Right atrium auricular region (tissue), 2 donors: ENCODE data around the gene CACNA2D3. TPM values are rescaled to one million over a fixed set of nuclear protein-coding genes. Genes with fewer than 3 reads are reported as not detected.

Source experiments
- DNase-seq: peaks from one replicate; pipeline ENCODE4 v3.0.0-alpha.2; 2019; ENCODE audit warnings: low spot score
- H3K27ac ChIP-seq, 2 donors: fragments of 200-600 bp; sonication (generic); 1 replicate in 1 of 2; 2 replicates in 1 of 2; pipeline ENCODE4 v1.5.1; 2016 to 2019
- H3K27me3 ChIP-seq, 2 donors: fragments of 200-600 bp; sonication (generic); one replicate each; pipeline versions ENCODE4 v1.5.1 to v1.6.0; 2017 to 2019
- H3K36me3 ChIP-seq: fragments of 200-600 bp; sonication (generic); one replicate; pipeline ENCODE4 v1.5.1; 2016
- H3K4me1 ChIP-seq, 2 donors: fragments of 200-600 bp; sonication (generic); one replicate each; pipeline versions ENCODE4 v1.5.1 to v1.6.0; 2017 to 2019
- H3K4me3 ChIP-seq, 2 donors: fragments of 200-600 bp; sonication (generic); 1 replicate in 1 of 2; 2 replicates in 1 of 2; pipeline ENCODE4 v1.5.1; 2017 to 2019; ENCODE audit warnings: mild to moderate bottlenecking in 1 of 2, moderate library complexity in 1 of 2
- H3K9me3 ChIP-seq, 2 donors: fragments of 200-600 bp; sonication (generic); one replicate each; pipeline ENCODE4 v1.5.1; 2019
- total RNA-seq, 2 donors: library from RNA; depleted of rRNA; stranded (reverse); fragments of >200 nt; gene quantifications; one replicate each; pipeline ENCODE4 v1.1.0, GENCODE V29; 2016
- TF ChIP-seq, protein P1 (sequence below), 2 donors: fragments of 200-600 bp; sonication (generic); IDR thresholded peaks; one replicate each; pipeline ENCODE4 v1.5.1; 2019; ENCODE audit warnings: antibody characterized with exemption in 2 of 2

The CACNA2D3 gene
- total RNA-seq, 2 donors from 2014 or later, result 10.9 to 17.2 TPM

DNA sequence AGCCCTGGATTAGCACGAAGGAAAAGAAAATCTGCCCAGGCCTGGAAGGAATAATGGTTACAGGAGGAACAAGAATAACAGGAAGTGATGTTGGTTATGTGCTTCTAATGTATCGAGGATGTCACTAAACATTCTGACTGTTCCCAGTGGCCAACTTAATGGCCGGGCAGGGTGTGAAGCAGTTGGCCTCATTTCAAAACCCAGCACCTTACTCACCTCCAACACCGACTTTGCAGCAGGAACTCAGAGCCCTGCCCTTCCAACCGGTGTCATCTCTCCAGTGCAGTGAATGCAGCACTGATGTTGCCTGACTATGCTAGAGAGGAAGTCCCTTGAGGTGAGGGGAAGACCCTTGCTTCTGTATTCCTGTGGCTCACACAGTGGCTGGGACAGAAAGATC lies 967.9 kb downstream of the CACNA2D3 start:
- Histone ChIP-seq H3K9me3 (no peaks in the 10 kb centered on the region), H3K36me3 (no peaks in the 10 kb centered on the region), H3K27me3 (no peaks in the 10 kb centered on the region), H3K4me3 (no peak overlapping the region), H3K27ac (no peak overlapping the region), H3K4me1 (no peaks in the 10 kb centered on the region)
- no peak for DNase-seq
- TF ChIP-seq, protein P1, sequence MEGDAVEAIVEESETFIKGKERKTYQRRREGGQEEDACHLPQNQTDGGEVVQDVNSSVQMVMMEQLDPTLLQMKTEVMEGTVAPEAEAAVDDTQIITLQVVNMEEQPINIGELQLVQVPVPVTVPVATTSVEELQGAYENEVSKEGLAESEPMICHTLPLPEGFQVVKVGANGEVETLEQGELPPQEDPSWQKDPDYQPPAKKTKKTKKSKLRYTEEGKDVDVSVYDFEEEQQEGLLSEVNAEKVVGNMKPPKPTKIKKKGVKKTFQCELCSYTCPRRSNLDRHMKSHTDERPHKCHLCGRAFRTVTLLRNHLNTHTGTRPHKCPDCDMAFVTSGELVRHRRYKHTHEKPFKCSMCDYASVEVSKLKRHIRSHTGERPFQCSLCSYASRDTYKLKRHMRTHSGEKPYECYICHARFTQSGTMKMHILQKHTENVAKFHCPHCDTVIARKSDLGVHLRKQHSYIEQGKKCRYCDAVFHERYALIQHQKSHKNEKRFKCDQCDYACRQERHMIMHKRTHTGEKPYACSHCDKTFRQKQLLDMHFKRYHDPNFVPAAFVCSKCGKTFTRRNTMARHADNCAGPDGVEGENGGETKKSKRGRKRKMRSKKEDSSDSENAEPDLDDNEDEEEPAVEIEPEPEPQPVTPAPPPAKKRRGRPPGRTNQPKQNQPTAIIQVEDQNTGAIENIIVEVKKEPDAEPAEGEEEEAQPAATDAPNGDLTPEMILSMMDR (IDR thresholded peaks at IDR 0.05), result no peak

DNA sequence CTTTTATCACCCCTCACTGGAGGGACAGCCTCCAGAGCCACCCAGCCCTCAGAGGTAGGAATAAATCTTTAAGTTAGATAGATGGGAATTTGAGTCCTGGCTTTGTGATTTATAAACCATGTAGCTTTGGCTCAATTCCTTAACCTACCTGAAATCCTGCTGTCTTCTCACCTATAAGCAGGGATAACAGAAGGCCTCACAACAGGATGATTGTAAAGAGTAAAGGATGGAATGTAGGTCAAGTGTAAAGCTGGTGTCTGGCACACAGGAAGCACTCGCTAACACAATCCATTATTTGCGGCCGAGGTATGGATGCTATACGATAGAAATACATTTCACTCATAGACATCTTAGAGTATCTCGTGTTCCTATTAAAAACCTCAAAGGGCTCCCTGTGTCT lies 968.4 kb downstream of the CACNA2D3 start:
- no peak for DNase-seq
- no peak overlapping the region for H3K4me3 ChIP-seq
- TF ChIP-seq, protein P1 (IDR thresholded peaks at IDR 0.05), result no peak
- no peaks in the 10 kb centered on the region for H3K9me3 ChIP-seq
- no peaks in the 10 kb centered on the region for H3K36me3 ChIP-seq
- no peak overlapping the region for H3K27ac ChIP-seq
- no peaks in the 10 kb centered on the region for H3K27me3 ChIP-seq
- H3K4me1 ChIP-seq, result no peaks in the 10 kb centered on the region

DNA sequence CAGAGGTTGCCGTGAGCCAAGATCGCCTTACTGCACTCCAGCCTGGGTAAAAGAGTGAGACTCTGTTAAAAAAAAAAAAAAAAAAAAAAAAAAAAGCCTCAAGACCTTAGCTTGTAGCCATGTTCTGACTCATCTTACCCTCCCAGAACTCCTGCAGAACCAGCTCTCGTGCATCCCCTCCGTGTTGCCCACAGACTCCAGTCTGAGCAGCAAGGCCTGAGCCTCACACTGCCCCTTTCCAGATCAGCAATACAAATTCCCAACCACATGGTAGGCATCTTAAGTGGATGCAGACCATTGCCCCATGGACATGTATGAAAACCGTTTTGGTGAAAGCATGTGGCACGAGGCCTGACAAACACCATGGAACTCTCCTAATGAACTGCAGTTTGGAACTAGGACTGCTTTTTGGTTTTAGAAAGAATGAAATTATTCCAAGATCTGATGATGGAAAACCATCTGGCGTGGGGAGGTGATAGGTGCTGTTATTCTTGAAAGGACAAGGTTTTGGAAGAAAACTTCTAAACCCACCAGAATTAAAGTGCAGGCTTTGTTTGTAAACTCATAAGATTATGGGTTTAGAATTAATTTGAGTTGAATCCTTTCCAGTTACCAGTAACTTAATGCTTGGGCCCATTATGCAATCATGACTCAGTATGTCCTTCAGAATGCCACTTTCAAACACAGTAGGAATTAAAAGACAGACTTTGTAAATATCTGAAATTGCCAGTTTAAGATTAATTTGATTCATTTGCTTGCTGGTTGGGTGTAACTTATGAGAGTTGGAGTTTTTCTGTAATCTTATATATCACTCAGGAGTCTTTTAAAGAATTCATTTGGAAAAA lies 969.3 kb downstream of the CACNA2D3 start:
- H3K4me3 ChIP-seq, result no peak overlapping the region
- H3K27me3 ChIP-seq, result no peaks in the 10 kb centered on the region
- no peaks in the 10 kb centered on the region for H3K36me3 ChIP-seq
- H3K4me1 ChIP-seq, result no peaks in the 10 kb centered on the region
- no peak for DNase-seq
- H3K9me3 ChIP-seq, result no peaks in the 10 kb centered on the region
- no peak overlapping the region for H3K27ac ChIP-seq
- TF ChIP-seq, protein P1 (IDR thresholded peaks at IDR 0.05), result no peak

DNA sequence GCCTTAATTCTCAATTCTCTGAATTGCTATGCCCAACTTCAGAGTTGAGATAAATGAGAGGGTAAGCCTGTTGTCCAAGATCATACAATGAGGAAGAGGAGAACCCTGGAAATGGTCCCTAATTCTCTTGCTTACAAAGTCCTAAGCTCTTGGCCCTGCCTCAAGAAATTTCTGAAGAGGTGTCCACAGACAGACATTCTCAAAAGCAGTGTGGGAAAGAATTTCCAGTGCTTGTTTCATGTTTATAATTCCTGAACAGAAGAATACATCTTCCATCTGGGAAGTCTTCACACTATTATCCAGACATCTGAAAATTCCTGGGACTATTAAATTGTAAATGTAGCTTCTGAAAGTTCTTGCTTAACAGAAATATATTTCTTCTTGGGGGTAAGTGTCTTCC lies 972.3 kb downstream of the CACNA2D3 start:
- no peaks in the 10 kb centered on the region for H3K27me3 ChIP-seq
- no peaks in the 10 kb centered on the region for H3K36me3 ChIP-seq
- TF ChIP-seq, protein P1 (IDR thresholded peaks at IDR 0.05), result no peak
- no peak overlapping the region for H3K27ac ChIP-seq
- DNase-seq, result no peak
- no peaks in the 10 kb centered on the region for H3K9me3 ChIP-seq
- H3K4me1 ChIP-seq, result no peaks in the 10 kb centered on the region
- H3K4me3 ChIP-seq, result no peak overlapping the region

GRCh38 chr3:55097441-55097840 lies 975.1 kb downstream of the CACNA2D3 start:
- DNase-seq, result no peak
- TF ChIP-seq, protein P1 (IDR thresholded peaks at IDR 0.05), result no peak
- Histone ChIP-seq H3K27me3 (no peaks in the 10 kb centered on the region), H3K4me3 (no peak overlapping the region), H3K9me3 (no peaks in the 10 kb centered on the region), H3K4me1 (no peaks in the 10 kb centered on the region), H3K27ac (no peak overlapping the region), H3K36me3 (no peaks in the 10 kb centered on the region)

DNA sequence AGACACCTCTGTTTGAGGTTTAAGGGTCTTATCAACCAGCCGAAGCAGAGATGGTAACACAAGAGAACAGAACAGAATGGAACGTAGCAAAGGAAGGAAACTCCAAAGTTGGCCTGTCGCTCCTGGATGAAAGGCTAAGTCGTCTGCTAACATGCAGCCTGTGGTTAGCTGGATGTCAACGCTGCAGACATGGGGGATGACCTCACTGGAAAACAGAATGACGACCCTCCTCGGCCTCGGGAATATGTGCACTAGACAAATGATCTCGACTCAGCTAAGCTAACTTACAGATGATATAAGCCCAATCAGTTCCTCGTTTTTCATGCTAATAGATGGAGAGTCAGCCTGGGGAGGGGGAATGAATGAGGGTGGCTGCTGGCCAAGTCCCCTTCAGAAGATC lies 983.3 kb downstream of the CACNA2D3 start:
- Histone ChIP-seq H3K4me1 (no peaks in the 10 kb centered on the region), H3K9me3 (no peaks in the 10 kb centered on the region), H3K36me3 (no peaks in the 10 kb centered on the region), H3K27me3 (no peaks in the 10 kb centered on the region), H3K4me3 (no peak overlapping the region), H3K27ac (no peak overlapping the region)
- DNase-seq, result no peak
- TF ChIP-seq, protein P1 (IDR thresholded peaks at IDR 0.05), result no peak
